ENCODE data around the gene PIWIL4.
"Not testable (repeated sequence)": the region's sequence is repeated elsewhere in the genome, so short reads cannot be mapped to it uniquely, and the experiment has no call there.

PIWIL4 gene

GRCh38 chr11:94627003-94627560 lies 59.9 kb downstream of the PIWIL4 start:
- H3K9me3 ChIP-seq (ENCODE audit: control insufficient read depth, low read depth, low read length), result peaks cover 12% of the 10 kb centered on the region
- not testable (repeated sequence) for H3K4me1 ChIP-seq (ENCODE audit: control insufficient read depth, low read depth, low read length); H3K36me3 ChIP-seq (ENCODE audit: control insufficient read depth, low read depth, low read length); H3K9ac ChIP-seq (ENCODE audit: low read length); H3K4me3 ChIP-seq (ENCODE audit: low read length); H3K27ac ChIP-seq (ENCODE audit: low read length); H3K27me3 ChIP-seq (ENCODE audit: control insufficient read depth, insufficient read depth, low read length)

GRCh38 chr11:94629741-94630140 lies 62.6 kb downstream of the PIWIL4 start:
- no peak overlapping the region for H3K27ac ChIP-seq (ENCODE audit: low read length)
- peaks cover 1% of the 10 kb centered on the region for H3K4me1 ChIP-seq (ENCODE audit: control insufficient read depth, low read depth, low read length)
- no peak overlapping the region for H3K4me3 ChIP-seq (ENCODE audit: low read length)
- H3K9ac ChIP-seq (ENCODE audit: low read length), result no peak overlapping the region
- no peaks in the 10 kb centered on the region for H3K27me3 ChIP-seq (ENCODE audit: control insufficient read depth, insufficient read depth, low read length)
- H3K9me3 ChIP-seq (ENCODE audit: control insufficient read depth, low read depth, low read length), result peaks cover 12% of the 10 kb centered on the region
- no peaks in the 10 kb centered on the region for H3K36me3 ChIP-seq (ENCODE audit: control insufficient read depth, low read depth, low read length)

DNA sequence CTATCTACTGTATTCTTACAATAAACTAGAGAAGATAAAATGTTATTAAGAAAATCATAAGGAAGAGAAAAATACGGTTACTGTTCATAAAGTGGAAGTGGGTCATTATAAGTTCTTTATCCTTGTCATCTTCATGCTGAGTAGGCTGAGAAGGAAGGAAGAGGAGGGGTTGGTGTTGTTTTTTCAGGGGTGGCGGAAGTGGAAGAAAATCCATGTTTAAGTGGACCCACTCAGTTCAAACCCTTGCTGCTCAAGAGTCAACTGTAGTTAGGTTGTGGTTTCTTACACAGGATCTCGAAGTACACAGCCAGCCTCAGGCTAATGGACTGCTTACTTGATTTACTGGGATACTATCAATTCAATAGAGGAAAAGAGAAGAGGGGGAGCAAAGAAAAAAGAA lies 63.1 kb downstream of the PIWIL4 start:
- Histone ChIP-seq H3K4me1 (ENCODE audit: control insufficient read depth, low read depth, low read length) (peaks cover 4% of the 10 kb centered on the region), H3K36me3 (ENCODE audit: control insufficient read depth, low read depth, low read length) (no peaks in the 10 kb centered on the region), H3K27ac (ENCODE audit: low read length) (no peak overlapping the region), H3K9ac (ENCODE audit: low read length) (no peak overlapping the region), H3K27me3 (ENCODE audit: control insufficient read depth, insufficient read depth, low read length) (no peaks in the 10 kb centered on the region), H3K4me3 (ENCODE audit: low read length) (no peak overlapping the region), H3K9me3 (ENCODE audit: control insufficient read depth, low read depth, low read length) (peaks cover 12% of the 10 kb centered on the region)

DNA sequence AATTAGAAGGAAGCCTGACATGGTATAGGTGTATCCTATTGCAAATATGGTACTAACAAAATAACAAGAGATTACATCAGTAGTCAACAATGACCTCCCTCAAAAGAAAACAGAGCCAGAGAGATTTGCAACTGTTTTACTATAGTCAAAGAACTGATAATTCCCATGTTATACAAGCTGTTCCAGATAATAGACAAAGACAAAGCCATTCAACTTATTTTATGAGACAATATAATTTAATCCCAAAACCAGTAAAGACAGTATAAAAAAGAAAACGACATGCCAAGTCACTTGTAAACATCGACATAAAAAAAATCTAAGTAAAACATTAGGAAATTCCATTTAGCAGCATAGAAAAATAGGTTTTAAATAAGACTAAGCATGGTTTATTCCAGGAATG lies 65.2 kb downstream of the PIWIL4 start:
- Histone ChIP-seq H3K27ac (ENCODE audit: low read length) (no peak overlapping the region), H3K4me1 (ENCODE audit: control insufficient read depth, low read depth, low read length) (peaks cover 4% of the 10 kb centered on the region), H3K9ac (ENCODE audit: low read length) (no peak overlapping the region), H3K27me3 (ENCODE audit: control insufficient read depth, insufficient read depth, low read length) (no peaks in the 10 kb centered on the region), H3K4me3 (ENCODE audit: low read length) (no peak overlapping the region), H3K9me3 (ENCODE audit: control insufficient read depth, low read depth, low read length) (peaks cover 4% of the 10 kb centered on the region), H3K36me3 (ENCODE audit: control insufficient read depth, low read depth, low read length) (no peaks in the 10 kb centered on the region)

DNA sequence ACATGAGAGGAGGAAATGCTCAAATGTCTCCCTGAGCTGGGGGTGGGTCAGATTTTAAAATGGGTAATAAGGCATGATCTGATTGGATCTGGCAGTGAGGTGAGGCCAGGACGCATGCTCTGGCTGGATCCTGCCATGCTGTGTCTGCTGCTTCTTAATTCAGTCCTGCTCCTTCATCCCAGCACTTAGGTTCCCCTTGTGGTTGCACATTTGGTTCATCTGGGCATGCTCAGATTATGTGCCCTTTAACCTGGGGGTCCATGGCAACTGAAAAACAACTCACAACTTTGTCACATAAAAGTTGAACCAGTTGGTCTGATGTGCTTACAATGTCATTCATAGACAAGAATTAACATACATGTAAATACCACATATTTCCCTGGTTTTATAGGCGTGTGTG lies 67.9 kb downstream of the PIWIL4 start:
- Histone ChIP-seq H3K4me1 (ENCODE audit: control insufficient read depth, low read depth, low read length) (peaks cover 4% of the 10 kb centered on the region), H3K27ac (ENCODE audit: low read length) (no peak overlapping the region)

GRCh38 chr11:94636388-94636949 lies 69.3 kb downstream of the PIWIL4 start:
- no peaks in the 10 kb centered on the region for H3K27me3 ChIP-seq (ENCODE audit: control insufficient read depth, insufficient read depth, low read length)
- H3K9me3 ChIP-seq (ENCODE audit: control insufficient read depth, low read depth, low read length), result no peaks in the 10 kb centered on the region
- H3K27ac ChIP-seq (ENCODE audit: low read length), result no peak overlapping the region
- H3K9ac ChIP-seq (ENCODE audit: low read length), result no peak overlapping the region
- H3K4me3 ChIP-seq (ENCODE audit: low read length), result no peak overlapping the region
- H3K4me1 ChIP-seq (ENCODE audit: control insufficient read depth, low read depth, low read length), result peaks cover 11% of the 10 kb centered on the region
- H3K36me3 ChIP-seq (ENCODE audit: control insufficient read depth, low read depth, low read length), result no peaks in the 10 kb centered on the region

More for the DNA sequence above, 67.9 kb downstream of the PIWIL4 start:
- Histone ChIP-seq H3K9me3 (ENCODE audit: control insufficient read depth, low read depth, low read length) (no peaks in the 10 kb centered on the region), H3K27me3 (ENCODE audit: control insufficient read depth, insufficient read depth, low read length) (no peaks in the 10 kb centered on the region), H3K9ac (ENCODE audit: low read length) (no peak overlapping the region), H3K36me3 (ENCODE audit: control insufficient read depth, low read depth, low read length) (no peaks in the 10 kb centered on the region), H3K4me3 (ENCODE audit: low read length) (no peak overlapping the region)

DNA sequence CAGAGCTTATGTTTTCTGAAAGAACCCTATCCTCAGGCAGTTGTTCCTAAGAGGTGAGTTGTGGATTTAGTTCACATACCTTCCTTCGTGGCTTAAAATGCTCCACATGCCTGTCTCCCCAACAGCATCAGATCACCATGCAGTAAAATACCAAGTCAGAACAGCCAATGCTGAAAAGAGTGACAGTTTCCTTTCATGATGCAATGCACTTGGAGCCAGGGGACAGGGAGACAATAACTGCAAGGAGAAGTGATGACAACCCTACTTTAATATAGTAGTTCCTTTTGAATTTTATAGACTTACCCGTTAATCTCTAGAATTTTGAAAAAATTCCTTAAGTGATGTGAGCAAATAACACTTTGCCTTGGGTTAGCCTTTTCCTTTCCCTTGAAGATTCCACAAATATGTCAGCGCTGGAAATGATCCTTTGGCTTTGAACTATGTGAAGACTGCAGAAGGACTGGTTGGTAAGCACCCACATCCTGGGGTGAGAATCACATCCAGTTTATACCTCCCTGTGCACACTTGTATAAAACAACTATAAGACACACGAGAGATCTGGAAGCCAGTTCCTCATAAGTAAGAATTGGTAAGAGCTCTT lies 71.2 kb downstream of the PIWIL4 start:
- H3K4me3 ChIP-seq (ENCODE audit: low read length), result no peak overlapping the region
- H3K36me3 ChIP-seq (ENCODE audit: control insufficient read depth, low read depth, low read length), result no peaks in the 10 kb centered on the region
- H3K9ac ChIP-seq (ENCODE audit: low read length), result no peak overlapping the region
- no peaks in the 10 kb centered on the region for H3K27me3 ChIP-seq (ENCODE audit: control insufficient read depth, insufficient read depth, low read length)
- no peak overlapping the region for H3K27ac ChIP-seq (ENCODE audit: low read length)
- H3K9me3 ChIP-seq (ENCODE audit: control insufficient read depth, low read depth, low read length), result no peaks in the 10 kb centered on the region
- peaks cover 11% of the 10 kb centered on the region for H3K4me1 ChIP-seq (ENCODE audit: control insufficient read depth, low read depth, low read length)

GRCh38 chr11:94638902-94639373 lies 71.8 kb downstream of the PIWIL4 start:
- H3K36me3 ChIP-seq (ENCODE audit: control insufficient read depth, low read depth, low read length), result no peaks in the 10 kb centered on the region
- no peaks in the 10 kb centered on the region for H3K9me3 ChIP-seq (ENCODE audit: control insufficient read depth, low read depth, low read length)
- H3K4me3 ChIP-seq (ENCODE audit: low read length), result no peak overlapping the region
- H3K4me1 ChIP-seq (ENCODE audit: control insufficient read depth, low read depth, low read length), result peaks cover 11% of the 10 kb centered on the region
- H3K9ac ChIP-seq (ENCODE audit: low read length), result no peak overlapping the region
- H3K27ac ChIP-seq (ENCODE audit: low read length), result no peak overlapping the region
- no peaks in the 10 kb centered on the region for H3K27me3 ChIP-seq (ENCODE audit: control insufficient read depth, insufficient read depth, low read length)

DNA sequence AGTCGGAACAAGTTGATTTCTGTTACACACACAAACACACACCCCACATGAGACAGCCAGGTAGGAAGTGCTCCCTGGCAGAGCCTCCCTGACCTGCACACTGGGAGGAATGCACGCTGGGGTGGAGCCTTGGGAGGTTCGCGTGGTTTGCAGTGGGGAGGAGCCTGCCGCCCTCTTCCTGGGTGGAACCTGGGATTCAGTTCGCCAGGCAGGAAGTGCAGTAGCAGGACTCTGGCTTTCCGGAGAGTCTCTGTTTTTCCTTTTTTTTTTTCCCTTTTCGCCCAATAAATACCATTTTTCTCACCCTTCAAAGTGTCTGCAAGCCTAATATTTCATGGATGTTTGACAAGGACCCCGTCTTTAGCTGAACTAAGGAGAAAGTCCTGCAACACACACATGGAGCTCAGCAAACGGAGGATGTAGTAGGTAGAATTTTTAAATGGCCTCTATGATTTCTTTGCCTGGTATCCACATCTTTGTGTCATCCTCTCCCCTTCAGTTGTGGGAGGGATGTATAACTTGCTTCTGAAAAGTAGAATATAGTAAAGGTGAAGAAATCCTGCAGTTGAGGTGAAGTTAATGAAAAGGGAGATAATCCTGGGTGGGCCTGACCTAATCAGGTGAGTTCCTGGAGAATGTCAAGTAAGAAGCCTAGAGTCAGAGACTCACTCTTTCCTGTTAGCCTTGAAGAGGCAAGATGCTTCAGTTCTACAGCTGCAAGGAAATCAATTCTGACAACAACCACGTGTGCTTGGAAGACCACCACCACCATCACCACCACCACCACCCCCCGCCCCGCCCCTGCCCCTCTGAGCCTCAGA lies 72.9 kb downstream of the PIWIL4 start:
- Histone ChIP-seq H3K4me1 (ENCODE audit: control insufficient read depth, low read depth, low read length) (peaks cover 7% of the 10 kb centered on the region), H3K36me3 (ENCODE audit: control insufficient read depth, low read depth, low read length) (no peaks in the 10 kb centered on the region), H3K9me3 (ENCODE audit: control insufficient read depth, low read depth, low read length) (no peaks in the 10 kb centered on the region), H3K4me3 (ENCODE audit: low read length) (no peak overlapping the region), H3K27ac (ENCODE audit: low read length) (no peak overlapping the region), H3K27me3 (ENCODE audit: control insufficient read depth, insufficient read depth, low read length) (no peaks in the 10 kb centered on the region), H3K9ac (ENCODE audit: low read length) (no peak overlapping the region)

- H3K4me3 ChIP-seq (ENCODE audit: low read length), result no peak overlapping the region
- no peaks in the 10 kb centered on the region for H3K9me3 ChIP-seq (ENCODE audit: control insufficient read depth, low read depth, low read length)
- H3K27ac ChIP-seq (ENCODE audit: low read length), result no peak overlapping the region
- no peaks in the 10 kb centered on the region for H3K27me3 ChIP-seq (ENCODE audit: control insufficient read depth, insufficient read depth, low read length)
- peaks cover 7% of the 10 kb centered on the region for H3K4me1 ChIP-seq (ENCODE audit: control insufficient read depth, low read depth, low read length)
- H3K9ac ChIP-seq (ENCODE audit: low read length), result no peak overlapping the region
- no peaks in the 10 kb centered on the region for H3K36me3 ChIP-seq (ENCODE audit: control insufficient read depth, low read depth, low read length)
These were observed 74.1 kb downstream of the PIWIL4 start for GRCh38 chr11:94641167-94641761.

DNA sequence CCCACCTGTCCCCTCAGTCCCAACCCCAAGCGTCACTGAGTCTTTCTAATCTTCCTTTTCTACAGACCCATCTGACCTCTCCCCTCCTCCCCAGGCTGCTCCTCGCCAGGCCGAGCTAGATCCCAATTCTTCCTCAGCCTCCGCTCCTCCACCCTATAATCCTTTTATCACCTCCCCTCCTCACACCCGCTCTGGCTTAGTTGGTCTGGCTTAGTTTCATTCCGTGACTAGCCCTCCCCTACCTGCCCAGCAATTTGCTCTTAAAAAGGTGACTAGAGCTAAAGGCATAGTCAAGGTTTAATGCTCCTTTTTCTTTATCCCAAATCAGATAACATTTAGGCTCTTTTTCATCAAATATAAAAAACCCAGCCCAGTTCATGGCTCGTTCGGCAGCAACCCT lies 76.0 kb downstream of the PIWIL4 start:
- not testable (repeated sequence) for H3K36me3 ChIP-seq (ENCODE audit: control insufficient read depth, low read depth, low read length); H3K9me3 ChIP-seq (ENCODE audit: control insufficient read depth, low read depth, low read length); H3K27me3 ChIP-seq (ENCODE audit: control insufficient read depth, insufficient read depth, low read length); H3K4me3 ChIP-seq (ENCODE audit: low read length); H3K9ac ChIP-seq (ENCODE audit: low read length); H3K27ac ChIP-seq (ENCODE audit: low read length)
- peaks cover 16% of the 10 kb centered on the region for H3K4me1 ChIP-seq (ENCODE audit: control insufficient read depth, low read depth, low read length)

Data from iPS-18a (cell line).